Stimulated activated CD4-positive, alpha-beta T cell treated with anti-CD3 and anti-CD28 coated beads, Interleukin-2, amount 100 ng/mL, for 24 hours (primary cell): ENCODE measurements around the gene PXMP2.

Source experiments
- DNase-seq, 2 donors: peaks; one replicate each; pipeline ENCODE4 v3.0.0-alpha.2; 2020

Gene PXMP2

DNA sequence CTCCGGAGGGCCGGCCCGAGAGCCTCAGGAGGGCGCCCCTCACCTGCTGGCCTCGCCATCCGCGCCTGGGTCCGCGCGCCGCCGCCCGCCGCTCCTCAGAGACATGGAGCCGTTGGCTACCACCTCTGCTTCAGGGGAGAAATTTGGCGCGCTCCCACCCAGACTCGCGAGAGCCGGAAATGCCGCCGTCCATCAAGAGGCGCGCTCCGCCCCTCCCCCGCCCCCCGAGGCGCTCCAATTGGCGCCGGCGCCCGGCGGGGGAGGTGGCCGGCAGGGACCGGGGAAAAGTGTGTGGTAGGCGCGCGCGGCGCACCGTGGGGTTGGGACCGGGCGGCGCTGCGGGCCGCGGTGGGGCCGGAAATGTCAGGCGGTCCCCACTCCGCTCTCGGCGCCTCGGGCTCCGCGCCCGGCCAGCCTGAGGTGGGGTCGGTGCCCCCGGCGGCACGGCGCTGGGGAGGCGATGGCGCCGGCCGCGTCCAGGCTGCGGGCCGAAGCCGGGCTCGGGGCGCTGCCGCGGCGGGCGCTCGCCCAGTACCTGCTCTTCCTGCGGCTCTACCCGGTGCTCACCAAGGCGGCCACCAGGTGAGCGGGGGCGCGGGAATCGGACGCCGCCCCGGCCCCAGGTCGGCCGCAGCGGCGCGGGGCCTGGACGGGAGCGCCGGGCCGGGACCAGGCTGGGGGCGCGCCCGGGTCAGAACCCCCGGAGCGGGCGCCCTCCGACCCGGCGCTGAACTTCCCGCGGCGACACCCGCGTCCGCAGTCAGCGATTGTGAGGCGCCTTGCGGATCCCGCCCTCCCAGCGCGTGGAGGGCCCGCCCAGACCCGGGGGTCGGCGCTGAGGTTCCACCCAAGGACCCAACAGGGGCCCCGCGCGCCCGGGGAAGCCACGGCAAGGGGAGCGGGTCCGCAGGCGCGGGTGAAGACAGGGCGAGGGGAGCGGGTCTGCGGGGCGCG is at the start of gene PXMP2, which contains the start of gene POLE:
Gene PXMP2, plus strand, starts transcription at position 377 of the 954 bp plus-strand sequence. Its CDS starts 84 bp downstream, at position 461.
Gene POLE, minus strand, starts transcription at position 132 of the 954 bp plus-strand sequence. Its CDS starts 27 bp downstream, at position 105.
- peak; percentile 96 to 97 for DNase-seq

- DNase-seq = no peak
Observed at GRCh38 chr12:132637811-132638210, 49.6 kb upstream of the PXMP2 start.

- no peak for DNase-seq
Observed at GRCh38 chr12:132638541-132639408, 48.6 kb upstream of the PXMP2 start.

DNA sequence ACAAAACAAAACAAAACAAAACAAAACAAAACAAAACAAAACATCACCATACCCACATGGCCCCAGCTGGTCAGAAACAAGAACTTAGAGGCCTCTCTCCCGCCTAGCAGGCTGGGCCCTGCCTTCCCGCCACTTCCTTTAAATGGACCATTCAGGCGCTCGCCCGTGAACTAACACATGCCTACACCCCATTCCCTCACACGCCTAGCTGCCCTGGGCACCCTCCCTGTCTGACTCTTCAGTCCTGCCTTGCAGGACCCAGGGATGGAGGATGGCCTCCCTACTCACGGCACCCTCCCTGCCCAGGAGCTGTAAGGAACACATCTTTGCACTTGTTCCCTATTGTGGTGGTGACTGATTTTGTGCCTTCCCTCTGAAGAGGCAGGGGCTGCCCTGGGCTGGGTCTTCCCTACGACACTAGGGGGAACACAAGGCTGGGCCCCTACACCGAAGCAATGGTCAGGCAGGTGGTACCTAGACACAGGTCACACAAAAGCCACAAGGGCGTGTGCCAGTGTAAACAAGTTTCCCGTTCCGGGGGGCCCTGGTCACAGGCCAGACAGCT is 47.3 kb upstream of the PXMP2 start:
- DNase-seq = no peak

DNA sequence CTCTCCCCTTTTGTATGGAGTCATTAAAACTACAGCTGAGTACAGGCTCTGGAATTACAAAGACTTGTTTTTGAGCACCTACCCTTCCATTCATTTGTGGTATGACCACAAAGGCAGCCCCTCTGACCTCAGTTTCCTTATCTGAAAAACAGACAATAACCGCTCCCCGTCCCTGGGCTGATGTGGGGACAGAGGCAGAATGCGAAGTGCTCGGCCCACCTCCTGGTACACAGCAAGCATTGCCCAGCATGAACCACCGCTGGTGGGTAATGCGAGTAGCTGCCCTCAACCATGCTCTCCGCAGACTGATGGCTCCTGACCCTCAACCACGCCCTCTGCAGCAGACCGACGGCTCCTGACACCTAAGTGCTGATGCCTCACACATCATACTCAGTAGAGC is 46.5 kb upstream of the PXMP2 start:
- no peak for DNase-seq

- no peak for DNase-seq
Observed at GRCh38 chr12:132641811-132642650, 45.4 kb upstream of the PXMP2 start.

DNA sequence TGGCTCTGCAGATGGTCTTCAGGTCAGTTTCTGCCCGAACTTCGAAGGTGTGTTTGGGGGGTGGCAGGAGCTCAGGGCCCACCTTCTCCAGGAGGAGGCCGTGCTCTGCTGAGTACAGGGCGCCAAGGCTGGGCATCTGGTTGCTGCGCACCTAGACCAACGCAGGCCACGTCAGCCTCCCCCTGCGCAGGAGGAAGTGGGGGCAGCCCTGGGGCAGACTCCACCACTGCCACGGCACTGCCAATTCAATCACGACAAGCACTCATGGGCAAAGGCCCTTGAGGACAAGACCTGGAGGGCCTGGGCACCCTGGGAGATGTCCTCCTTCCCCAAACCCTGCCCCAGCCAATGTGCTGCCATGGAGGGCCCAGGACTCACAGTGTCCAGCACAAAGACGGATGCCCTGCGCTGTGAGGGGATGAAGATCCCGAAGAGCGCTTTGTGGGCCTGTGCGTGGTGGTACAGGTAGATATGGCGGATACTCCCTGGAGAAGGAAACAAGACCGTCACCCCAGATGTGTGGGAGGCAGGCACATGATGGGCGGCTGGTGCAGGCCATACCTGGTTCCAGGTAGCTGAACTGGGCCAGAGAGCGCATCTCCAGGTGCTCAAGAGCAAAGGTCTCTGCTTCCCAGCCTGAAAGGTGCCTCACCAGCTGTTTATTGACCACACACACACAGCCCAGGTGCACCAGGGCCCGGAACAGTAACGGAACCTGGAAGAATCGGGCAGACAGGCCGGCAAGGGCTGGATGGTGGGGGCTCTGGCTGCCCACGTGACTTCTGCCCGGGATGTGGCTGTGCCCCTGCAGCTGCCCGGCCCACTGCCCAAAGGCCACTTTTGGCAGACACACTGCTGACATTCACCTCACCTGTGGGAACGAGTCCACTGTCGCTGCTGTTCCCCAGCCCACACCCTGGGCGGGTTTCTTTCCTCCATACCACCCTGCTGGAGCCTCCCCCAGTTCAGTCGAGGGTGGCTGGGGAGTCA is 44.2 kb upstream of the PXMP2 start:
- DNase-seq = no peak

- DNase-seq = no peak
Observed at GRCh38 chr12:132646850-132647249, 40.5 kb upstream of the PXMP2 start.

- DNase-seq = no peak
Observed at GRCh38 chr12:132647858-132648257, 39.5 kb upstream of the PXMP2 start.

- no peak for DNase-seq
Observed at GRCh38 chr12:132648616-132649225, 38.7 kb upstream of the PXMP2 start.

- no peak for DNase-seq
Observed at GRCh38 chr12:132649226-132649945, 38.0 kb upstream of the PXMP2 start.

GRCh38 chr12:132651444-132652100 is 35.8 kb upstream of the PXMP2 start:
- no peak for DNase-seq

DNA sequence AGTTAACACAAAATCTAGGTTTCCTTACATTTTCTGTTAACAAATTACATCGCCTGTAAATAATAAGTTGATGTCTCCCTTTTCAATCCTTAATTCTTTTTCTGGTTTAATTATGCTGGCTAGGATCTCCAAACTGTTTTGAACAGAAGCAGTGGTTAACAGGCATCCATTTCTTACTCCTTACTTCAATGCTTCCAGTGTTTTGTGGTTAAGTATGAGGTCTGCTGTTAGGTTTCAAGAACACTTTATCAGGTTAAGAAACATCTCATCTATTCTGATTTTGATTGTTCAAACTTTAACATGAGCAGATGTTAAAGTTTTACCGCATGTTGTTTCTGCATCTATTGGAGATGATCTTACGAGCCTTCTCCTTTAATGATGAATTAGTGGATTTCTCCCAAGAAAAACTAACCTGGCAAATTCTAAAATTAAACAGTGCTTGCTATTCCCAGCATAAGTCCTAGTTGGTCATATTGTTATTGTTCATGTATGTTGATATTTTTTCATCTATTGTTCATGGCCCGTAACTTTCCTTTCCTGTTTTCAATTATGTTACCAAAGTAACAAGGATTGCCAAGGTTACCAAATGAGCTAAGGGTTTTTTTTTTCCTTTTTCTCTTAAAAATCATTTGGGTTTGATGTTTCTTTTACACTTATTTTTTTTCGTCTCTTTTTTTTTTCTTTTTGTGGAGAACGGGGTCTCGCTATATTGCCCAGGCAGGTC is 33.7 kb upstream of the PXMP2 start:
- DNase-seq = no peak

DNA sequence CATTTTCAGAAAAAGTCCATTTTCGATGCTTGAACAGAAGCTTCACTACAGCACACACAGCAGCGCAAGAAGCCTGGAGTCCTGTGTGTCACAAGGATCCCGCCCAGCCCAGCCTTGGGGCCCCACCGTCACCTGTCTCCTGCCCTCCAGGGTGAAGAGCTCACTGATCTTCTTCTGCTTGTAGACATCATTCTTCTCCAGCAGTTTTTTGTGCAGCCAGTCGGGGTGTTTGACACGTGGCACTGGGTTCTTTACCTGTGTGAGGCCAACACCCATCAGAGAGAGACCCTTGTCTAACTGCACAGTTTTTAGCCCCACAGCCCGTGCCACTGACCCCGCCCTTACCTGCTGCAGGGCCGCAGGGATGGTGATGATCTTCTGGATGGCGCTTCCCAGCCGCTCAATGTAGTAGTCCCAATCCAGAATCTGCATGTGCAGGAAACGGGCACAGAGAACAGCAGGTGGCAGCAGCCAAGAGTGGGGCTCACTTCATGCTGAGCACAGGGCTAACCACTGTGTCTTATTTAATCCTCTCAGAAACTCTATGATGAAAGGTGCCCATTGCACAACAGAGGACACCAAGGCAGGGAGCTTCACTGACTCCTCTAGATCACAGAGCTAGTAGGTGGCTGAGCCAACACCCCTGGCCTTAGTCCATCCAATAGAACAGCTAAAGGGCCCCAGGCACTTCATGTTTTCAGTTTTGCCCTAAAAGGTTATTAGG is 30.2 kb upstream of the PXMP2 start:
- no peak for DNase-seq

GRCh38 chr12:132658149-132658894 is 29.1 kb upstream of the PXMP2 start:
- DNase-seq = no peak

GRCh38 chr12:132659146-132659545 is 28.2 kb upstream of the PXMP2 start:
- no peak for DNase-seq

DNA sequence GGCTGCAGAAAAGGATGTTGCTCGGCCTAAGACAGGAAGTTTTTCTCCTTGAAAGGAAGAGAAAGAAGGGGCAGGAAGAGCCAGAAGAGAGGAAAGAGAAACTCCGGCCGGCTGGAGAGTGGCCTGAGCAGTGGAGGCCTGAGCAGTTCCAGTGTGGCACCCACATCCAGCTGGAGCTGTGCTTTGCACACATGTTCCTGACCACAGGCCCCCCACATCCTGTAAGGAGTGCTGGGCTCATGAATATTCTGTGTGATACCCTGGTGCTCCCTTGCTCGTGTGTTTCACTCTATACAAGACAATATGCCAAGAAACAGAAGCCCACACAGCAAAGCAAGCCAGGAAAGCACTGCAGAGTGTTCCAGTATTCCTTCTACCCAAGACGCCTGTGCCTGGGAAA is 27.3 kb upstream of the PXMP2 start:
- no peak for DNase-seq
